Heart right ventricle (tissue), 16 donors: ENCODE data around the gene FAM13A. TPM values are rescaled to one million over a fixed set of nuclear protein-coding genes. Genes with fewer than 3 reads are reported as not detected.
A peak's percentile ranks its signal among the peaks of the same experiment; 100 is the strongest.

Source experiments
- ATAC-seq, 8 donors: fragments of 200-7000 bp; cut with Tn5 transposase; one replicate each; pipeline ENCODE4 v1.9.1; 2020; ENCODE audit warnings: mild to moderate bottlenecking in 8 of 8, moderate library complexity in 8 of 8, moderate number of reproducible peaks in 1 of 8
- DNase-seq, 2 donors: peaks; one replicate each; pipeline ENCODE4 v3.0.0-alpha.2; 2020
- H3K27ac ChIP-seq, 10 donors: fragments of 200-600 bp; sonication (generic) in 2 of 10; one replicate each; pipeline versions ENCODE4 v1.5.0 to v1.8.0; 2020 to 2022; ENCODE audit warnings: mild to moderate bottlenecking in 3 of 10
- H3K27me3 ChIP-seq, 7 donors: fragments of 200-600 bp; one replicate each; pipeline ENCODE4 v1.8.0; 2021 to 2022; ENCODE audit warnings: mild to moderate bottlenecking in 2 of 7
- H3K36me3 ChIP-seq, 9 donors: fragments of 200-600 bp; sonication (generic) in 1 of 9; one replicate each; pipeline versions ENCODE4 v1.5.0 to v1.8.0; 2020 to 2022; ENCODE audit warnings: mild to moderate bottlenecking in 2 of 9
- H3K4me1 ChIP-seq, 9 donors: fragments of 200-600 bp; sonication (generic) in 1 of 9; one replicate each; pipeline versions ENCODE4 v1.5.0 to v1.8.0; 2020 to 2022; ENCODE audit warnings: mild to moderate bottlenecking in 4 of 9
- H3K4me3 ChIP-seq, 10 donors: fragments of 200-600 bp; sonication (generic) in 2 of 10; one replicate each; pipeline versions ENCODE4 v1.5.0 to v1.8.0; 2020 to 2022; ENCODE audit warnings: mild to moderate bottlenecking in 7 of 10, moderate library complexity in 2 of 10
- H3K9me3 ChIP-seq, 11 donors: fragments of 200-600 bp in 10 of 11; sonication (generic) in 2 of 11; one replicate each; pipeline versions ENCODE4 v1.5.0 to v1.8.0; 2013 to 2022; ENCODE audit warnings: mild to moderate bottlenecking in 2 of 11, control low read depth in 1 of 11, moderate library complexity in 1 of 11
- CTCF ChIP-seq, 9 donors: fragments of 200-600 bp; sonication (generic) in 2 of 9; IDR thresholded peaks; one replicate each; pipeline versions ENCODE4 v1.5.0 to v1.8.0; 2021 to 2022; ENCODE audit warnings: antibody characterized with exemption in 9 of 9, mild to moderate bottlenecking in 5 of 9, moderate library complexity in 1 of 9
- WGBS, 2 donors: extraction: QIAGEN DNeasy Blood & Tissue Kit; methylation state at CpG; one replicate each; pipeline ENCODE4 v1.1.7; 2013; ENCODE audit warnings: inconsistent platforms in 1 of 2; 5-methylcytosine and 5-hydroxymethylcytosine counted together
- intact Hi-C, 10 donors: fragments of 100-400 bp; cut with DNase I; formaldehyde crosslinking; loops; one replicate each; pipeline versions ENCODE4 v1.11.1 to v1.14.2; 2022
- polyA plus RNA-seq, 2 donors: library from polyadenylated mRNA; stranded (reverse); fragments of 200-250 nt; gene quantifications; one replicate each; pipeline ENCODE4 v1.2.3, GENCODE V29; 2013
- total RNA-seq, 10 donors: library from RNA; stranded (reverse); fragmentation: NEBNext Ultra II Directional in 3 of 10; extraction: Animal tissue kit (Norgen Biotek cat#: 25700) in 3 of 10; gene quantifications; one replicate each; pipeline versions ENCODE4 v1.2.1 to v1.2.4, GENCODE V29; 2021 to 2023
- donor health status: Arrhythmogenic right ventricular cardiomyopathy.
- donor health status: ischemic (EF 13 %, LVEDD 7.1; RV severe dilation, severe dysfunction).
- donor health status: healthy with polysubstance abuse.
- donor health status: DM: no; HTN: yes; CAD: no.
- donor health status: DM: no; HTN: no; CAD: no.
- donor health status: ischemic (EF 25% LVEDD 6.9; RV normal size, moderate dysfunction).
- donor health status: ischemic (EF 25% LVEDD 5.7; RV mildly dilated, moderate dysfunction).
- donor health status: healthy.
- donor health status: DM: yes; HTN: yes; CAD: no.
- donor health status: Ischemic cardiomyopathy.
- donor health status: ischemic (EF 35%, LVEDD 5.7; RV mildly dilated, moderate dysfunction).
- donor health status: nonischemic (EF 11% LVEDD 7.7; RV severe dilation, severe dysfunction).
- donor health status: DM: yes; HTN: yes; CAD: no.
- donor health status: PGD.
- donor health status: ischemic (EF 29% LVEDD 5.4; RV normal size, mild dysfunction).
- donor health status: nonischemic (EF 23%, LVEDD 6.1; RV moderate dilation, normal function).

The FAM13A gene
- total and polyA plus RNA-seq, 12 donors = 2.4 to 18.4 (median 14.1) TPM

GRCh38 chr4:88737307-88737941 is 319.6 kb downstream of the FAM13A start:
- no peaks in the 10 kb centered on the region for H3K9me3 ChIP-seq
- no peak for TF ChIP-seq CTCF (IDR thresholded peaks at IDR 0.05)
- WGBS, 2 donors = 61 to 65% methylated on average over 14 of the region's 14 CpGs
- peak in 4 of 8 donors; percentile 13 to 51 (median 20) for ATAC-seq
- no peak overlapping the region for H3K4me3 ChIP-seq
- intact Hi-C loops = no loop called here
- H3K4me1 ChIP-seq = peaks cover 0 to 41% (median 23%) of the 10 kb centered on the region in 9 donors
- DNase-seq = no peak
- peaks cover 0 to 88% (median 10%) of the 10 kb centered on the region in 9 donors for H3K36me3 ChIP-seq
- peak overlapping the region in 3 of 10 donors; percentile 7 to 28 (median 19) for H3K27ac ChIP-seq
- H3K27me3 ChIP-seq = no peaks in the 10 kb centered on the region

GRCh38 chr4:88736264-88736663 is 320.7 kb downstream of the FAM13A start:
- no peak for DNase-seq
- H3K4me3 ChIP-seq = no peak overlapping the region
- no peaks in the 10 kb centered on the region for H3K27me3 ChIP-seq
- no peak for ATAC-seq
- no peak for TF ChIP-seq CTCF (IDR thresholded peaks at IDR 0.05)
- H3K36me3 ChIP-seq = peaks cover 0 to 94% (median 10%) of the 10 kb centered on the region in 9 donors
- H3K4me1 ChIP-seq = peaks cover 0 to 41% (median 23%) of the 10 kb centered on the region in 9 donors
- intact Hi-C loops = no loop called here
- H3K27ac ChIP-seq = peak overlapping the region in 1 of 10 donors; percentile 2
- 82 to 85% methylated on average over 3 of the region's 3 CpGs for WGBS, 2 donors
- H3K9me3 ChIP-seq = no peaks in the 10 kb centered on the region

GRCh38 chr4:88735564-88735963 is 321.4 kb downstream of the FAM13A start:
- intact Hi-C loops = no loop called here
- Histone ChIP-seq H3K27ac (peak overlapping the region in 1 of 10 donors; percentile 2), H3K4me3 (no peak overlapping the region), H3K9me3 (no peaks in the 10 kb centered on the region), H3K4me1 (peaks cover 0 to 40% (median 23%) of the 10 kb centered on the region in 9 donors), H3K27me3 (no peaks in the 10 kb centered on the region), H3K36me3 (peaks cover 0 to 94% (median 10%) of the 10 kb centered on the region in 9 donors)
- no peak for TF ChIP-seq CTCF (IDR thresholded peaks at IDR 0.05)
- DNase-seq (no peak), ATAC-seq (peak in 3 of 8 donors; percentile 17 to 63 (median 35))
- 80 to 90% methylated on average over 1 of the region's 1 CpG for WGBS, 2 donors

- Histone ChIP-seq H3K27me3 (no peaks in the 10 kb centered on the region), H3K27ac (peak overlapping the region in 1 of 10 donors; percentile 2), H3K9me3 (no peaks in the 10 kb centered on the region), H3K36me3 (peaks cover 0 to 95% (median 10%) of the 10 kb centered on the region in 9 donors), H3K4me1 (peaks cover 0 to 34% (median 21%) of the 10 kb centered on the region in 9 donors), H3K4me3 (no peak overlapping the region)
- ATAC-seq (peak in 4 of 8 donors; percentile 7 to 73 (median 26)), DNase-seq (no peak)
- WGBS, 2 donors = 74 to 94% methylated on average over 3 of the region's 3 CpGs
- TF ChIP-seq CTCF (IDR thresholded peaks at IDR 0.05) = no peak
- intact Hi-C loops = no loop called here
These were observed 322.5 kb downstream of the FAM13A start for GRCh38 chr4:88734403-88734949.
